HG02870 (cell line): Measurements from ENCODE around the gene GMPPA.

Experiments
- ATAC-seq: cut with Tn5 transposase; IDR thresholded peaks from one replicate; pipeline ENCODE4 v1.9.1; 2021; ENCODE audit warnings: mild to moderate bottlenecking, moderate library complexity; ENCODE audit not compliant: unreplicated experiment

Gene GMPPA

DNA sequence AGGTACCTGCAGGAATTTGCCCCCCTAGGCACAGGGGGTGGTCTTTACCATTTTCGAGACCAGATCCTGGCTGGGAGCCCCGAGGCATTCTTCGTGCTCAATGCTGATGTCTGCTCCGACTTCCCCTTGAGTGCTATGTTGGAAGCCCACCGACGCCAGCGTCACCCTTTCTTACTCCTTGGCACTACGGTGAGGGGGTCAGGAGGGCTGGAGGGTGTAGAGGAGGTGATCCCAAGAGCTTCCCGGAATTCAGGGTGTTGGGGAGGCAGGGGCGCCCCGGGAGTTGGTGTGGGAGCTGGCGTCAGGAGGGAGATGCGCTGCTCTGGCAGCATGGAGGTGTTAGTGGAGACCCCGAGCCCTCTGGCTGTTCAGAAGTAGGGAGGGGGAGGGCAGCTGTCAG is 3.2 kb downstream of the GMPPA start:
- no peak for ATAC-seq

DNA sequence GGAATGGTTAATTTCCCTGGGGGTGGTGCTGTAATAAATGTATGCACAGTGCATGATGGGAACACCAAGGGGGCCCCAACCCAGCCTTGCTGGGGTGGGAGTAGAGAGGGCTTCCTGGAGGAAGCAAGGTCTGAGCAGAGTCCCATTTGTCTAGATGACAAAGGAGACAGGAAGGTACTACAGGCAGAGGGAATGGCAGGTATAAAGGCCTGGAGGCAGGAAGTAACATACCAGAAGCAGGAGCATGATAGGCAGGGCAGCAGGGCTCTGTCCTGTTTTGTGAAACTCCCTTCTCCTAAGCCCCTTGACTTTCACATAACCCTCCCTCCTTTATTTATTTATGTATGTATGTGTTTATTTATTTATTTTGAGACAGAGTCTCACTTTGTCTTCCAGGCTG is 3.9 kb downstream of the GMPPA start:
- ATAC-seq, result no peak

DNA sequence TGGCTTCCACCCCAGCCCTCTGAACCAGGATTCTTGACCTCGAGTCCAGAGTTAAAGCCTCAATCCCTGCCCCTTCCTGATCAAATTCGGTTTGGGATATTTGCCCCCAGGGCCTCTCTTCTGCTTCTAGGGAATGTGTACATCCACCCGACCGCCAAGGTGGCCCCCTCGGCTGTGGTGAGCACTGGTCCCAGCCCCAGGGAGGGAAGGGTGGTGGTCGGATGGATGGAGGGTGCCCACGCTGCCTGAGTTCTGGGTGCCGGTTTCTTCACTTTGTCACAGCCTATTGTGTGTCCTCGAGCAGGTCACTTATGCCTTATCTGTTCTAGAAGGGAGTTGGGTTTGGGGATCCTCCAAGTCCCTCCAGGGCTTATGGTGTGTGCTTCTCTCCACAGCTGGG is 6.9 kb downstream of the GMPPA start:
- ATAC-seq, result no peak

DNA sequence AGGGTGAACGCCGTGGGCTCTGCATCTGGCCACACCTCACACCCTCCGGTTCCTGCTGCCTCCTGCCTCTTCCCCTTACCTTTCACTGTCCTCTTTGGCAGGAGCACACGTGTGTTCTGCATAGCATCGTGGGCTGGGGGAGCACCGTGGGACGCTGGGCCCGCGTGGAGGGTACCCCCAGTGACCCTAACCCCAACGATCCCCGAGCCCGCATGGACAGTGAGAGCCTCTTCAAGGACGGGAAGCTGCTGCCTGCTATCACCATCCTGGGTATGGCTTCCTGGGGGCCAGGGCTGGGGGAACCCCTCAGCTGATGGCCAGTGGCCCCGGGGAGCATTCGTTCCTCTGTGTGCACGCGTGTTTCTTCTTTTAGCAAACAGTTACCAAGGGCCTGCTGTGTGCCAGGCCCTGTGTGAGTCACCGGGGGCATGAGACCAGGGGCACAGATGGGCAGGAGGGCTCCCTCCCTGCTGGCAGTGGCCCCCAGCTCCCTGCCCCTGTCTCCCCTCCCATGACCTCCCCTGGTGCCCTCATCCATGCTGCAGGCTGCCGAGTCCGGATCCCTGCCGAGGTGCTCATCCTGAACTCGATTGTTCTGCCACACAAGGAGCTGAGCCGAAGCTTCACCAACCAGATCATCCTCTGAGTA is 7.6 kb downstream of the GMPPA start:
- no peak for ATAC-seq

DNA sequence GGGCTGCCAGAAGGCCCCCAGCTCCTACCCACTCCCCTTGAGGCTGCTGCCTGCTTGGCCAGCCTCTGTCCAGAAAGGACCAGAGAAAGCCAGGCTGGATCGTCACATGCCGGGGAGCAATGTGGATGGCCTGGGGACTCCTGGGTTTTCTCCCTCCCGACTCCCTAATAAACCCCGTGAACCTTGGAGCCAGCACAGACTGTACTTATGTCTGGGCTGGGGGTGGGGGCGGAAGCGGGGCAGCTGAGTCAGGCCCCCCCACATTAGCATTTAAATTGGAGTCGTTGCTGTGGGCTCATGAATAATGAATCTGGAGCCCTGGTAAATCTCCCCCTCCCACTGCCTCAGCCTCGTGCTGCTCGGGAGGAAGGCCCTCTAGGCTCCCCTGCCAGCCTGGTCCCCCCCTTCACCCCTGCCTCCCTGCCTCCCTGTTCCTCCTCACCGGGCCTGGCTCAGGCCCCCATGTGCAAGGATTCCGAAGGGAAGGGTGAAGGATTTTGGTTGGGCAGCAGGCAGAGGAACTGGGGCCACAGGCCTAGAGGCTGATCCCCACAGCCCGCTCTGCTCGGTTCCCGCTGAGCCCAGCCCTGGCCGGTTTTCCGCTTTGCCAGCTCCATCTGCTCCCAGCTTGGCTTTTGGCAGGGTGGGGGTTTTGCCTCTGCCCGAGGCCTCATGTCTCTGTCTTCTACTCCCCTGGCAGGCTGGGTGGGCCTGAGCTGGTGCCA is 8.3 kb downstream of the GMPPA start:
- ATAC-seq, result no peak

DNA sequence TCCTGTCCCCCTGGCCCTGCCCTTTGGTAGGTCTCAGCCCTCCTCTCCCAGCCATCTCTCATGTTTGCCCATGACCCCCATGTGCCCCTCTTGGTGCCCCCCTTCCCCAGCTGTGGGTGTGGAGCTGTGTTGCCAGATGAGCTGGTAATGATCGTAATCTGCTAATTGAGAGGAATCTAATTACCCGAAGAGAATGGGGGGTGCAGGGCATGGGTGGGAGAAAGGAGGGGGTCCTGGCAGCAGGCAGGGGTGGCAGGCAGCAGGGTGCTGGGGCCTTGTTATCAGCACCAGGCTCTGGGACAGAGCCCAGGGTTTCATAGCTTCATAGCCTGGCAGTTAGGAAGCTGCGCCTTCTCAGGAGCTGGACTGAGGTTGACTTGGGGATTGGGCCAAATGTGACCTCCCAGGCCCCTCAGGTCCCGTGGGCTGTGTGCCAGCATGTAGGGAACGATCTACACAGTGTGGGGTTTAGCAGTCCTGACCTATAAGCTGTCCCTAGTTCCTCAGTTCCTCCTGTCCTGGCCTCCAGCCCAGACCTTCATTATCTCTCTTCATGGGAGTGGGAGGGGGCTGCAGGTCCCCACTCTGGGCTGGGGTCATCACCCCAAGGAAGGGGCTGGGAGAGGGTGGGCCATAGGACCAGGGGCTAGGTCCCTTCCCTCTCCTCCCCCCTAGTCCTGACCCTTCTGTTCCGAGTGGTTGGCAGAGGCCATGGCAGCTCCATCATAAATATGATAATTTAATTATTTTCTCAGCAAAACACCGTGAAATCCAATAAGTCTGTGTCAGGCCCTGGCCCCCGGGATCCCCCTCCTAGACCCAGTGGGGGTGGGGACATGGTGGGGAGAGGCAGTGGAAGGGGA is 9.1 kb downstream of the GMPPA start:
- no peak for ATAC-seq

DNA sequence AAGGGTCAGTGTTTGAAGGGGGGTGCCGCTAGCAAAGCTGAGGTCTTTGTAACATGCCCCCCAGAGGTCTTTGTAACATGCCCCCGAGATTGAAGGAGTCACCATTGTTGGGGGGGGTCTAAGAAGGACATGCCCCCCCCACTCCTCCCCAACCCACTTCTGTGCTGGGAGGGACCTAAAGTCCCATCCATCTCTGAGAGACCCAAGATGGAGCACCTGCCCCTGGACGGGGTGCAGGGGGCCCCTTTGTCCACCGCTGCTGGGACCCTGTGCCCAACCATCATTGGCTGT is 9.7 kb downstream of the GMPPA start:
- no peak for ATAC-seq

DNA sequence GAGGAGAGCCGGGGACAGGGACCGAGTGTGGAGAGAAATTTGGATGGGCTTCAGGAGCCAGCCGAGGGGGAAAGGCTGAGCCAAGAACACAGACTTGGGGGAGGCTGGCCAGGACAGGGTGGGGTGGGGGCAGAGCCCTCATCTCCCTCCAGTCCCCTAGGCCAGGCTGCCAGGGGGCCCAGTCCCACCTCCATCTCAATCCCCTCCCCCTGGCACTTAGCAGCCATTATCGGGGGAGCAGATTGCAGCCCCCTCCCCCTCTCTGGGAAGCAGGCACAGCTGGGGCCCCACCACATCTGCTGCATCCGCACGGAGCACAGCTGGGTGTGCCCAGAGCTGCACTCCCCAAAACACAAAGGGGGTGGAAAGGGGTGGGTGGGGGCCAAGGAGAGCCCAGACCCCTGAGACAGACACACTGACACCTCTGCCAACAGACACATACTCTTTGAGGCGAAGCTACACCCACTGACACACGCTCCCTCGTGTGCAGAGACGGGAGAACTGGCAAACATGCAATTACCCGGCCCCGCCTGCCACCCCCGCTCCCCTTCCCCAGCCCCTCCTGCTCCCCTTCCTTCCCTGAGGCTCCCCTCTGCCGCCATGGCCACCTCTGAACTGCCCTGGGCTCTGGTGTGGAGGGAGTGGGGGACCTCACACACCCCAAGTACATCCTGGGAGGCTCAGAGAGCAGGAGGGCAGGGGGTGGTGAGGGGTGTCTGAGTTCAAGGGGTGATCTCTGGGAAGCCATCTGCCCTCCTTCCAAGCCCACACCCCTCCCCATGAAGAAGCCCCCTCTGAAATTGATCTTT is 10.5 kb downstream of the GMPPA start:
- ATAC-seq, result peak; percentile 14

DNA sequence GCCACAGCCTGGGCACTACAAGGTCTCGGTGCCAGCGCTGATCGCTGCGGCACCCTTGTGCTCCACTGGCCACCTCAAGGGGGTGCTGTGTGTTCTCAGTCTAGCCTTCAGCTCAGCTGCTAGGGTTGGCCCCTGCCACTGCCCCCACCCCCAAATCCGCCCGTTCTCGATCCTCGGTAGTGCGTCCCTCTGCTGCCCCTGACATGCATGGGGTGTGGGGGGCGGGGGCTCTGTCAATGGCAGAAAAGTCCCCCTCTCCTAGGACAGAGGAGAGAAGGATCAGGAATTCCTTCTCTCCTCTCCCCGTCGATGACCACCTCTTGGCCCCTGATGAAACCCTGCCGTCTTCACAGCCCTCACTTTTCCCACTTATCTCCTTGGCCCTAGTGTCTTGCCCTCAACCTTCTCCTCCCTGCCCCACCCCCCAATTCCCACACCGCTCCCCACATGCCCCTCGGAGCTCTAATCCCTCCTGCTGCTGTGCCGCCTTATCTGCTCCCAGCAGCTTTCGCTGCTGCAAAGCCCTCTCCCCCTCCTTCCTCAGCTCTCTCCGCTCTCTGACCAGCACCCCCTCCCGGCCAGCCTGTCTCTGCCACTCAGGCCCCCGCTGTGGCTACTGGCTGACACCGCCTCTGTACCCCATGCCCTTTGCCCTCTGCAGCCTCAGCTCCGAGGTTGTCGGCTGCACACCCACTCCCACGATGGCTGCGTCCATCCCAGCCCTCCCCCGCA is 11.3 kb downstream of the GMPPA start:
- ATAC-seq, result peak; percentile 74

DNA sequence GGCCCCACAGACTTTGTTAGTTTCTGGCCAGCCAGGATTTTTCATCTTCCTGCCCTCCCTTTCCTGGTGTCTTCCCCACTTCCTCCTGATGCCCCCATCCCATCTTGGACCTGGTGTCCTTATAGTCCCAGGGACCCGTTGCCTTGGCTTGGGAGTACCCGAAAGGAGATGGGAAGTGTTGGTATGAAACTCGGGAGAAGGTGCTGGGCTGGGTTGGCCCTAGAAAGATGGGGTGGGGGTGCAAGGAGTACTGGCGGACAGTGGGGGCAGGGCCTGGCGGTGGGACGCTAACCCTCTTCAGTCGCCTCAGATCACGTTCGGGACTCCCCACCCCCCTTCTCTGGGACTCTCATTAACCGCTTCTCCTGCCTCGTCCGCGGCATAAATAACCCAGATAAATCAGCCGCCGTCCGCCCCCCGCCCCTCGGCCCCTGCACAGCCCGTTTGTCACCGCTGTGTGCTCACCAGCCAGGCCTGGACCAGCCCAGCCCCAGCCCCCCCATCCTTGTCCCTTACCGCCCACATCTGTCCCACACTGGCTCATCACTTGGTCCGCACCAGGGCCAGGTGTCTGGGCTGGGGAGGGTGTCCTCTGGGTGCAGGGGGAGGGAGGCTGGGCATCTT is 11.9 kb downstream of the GMPPA start:
- ATAC-seq, result no peak

DNA sequence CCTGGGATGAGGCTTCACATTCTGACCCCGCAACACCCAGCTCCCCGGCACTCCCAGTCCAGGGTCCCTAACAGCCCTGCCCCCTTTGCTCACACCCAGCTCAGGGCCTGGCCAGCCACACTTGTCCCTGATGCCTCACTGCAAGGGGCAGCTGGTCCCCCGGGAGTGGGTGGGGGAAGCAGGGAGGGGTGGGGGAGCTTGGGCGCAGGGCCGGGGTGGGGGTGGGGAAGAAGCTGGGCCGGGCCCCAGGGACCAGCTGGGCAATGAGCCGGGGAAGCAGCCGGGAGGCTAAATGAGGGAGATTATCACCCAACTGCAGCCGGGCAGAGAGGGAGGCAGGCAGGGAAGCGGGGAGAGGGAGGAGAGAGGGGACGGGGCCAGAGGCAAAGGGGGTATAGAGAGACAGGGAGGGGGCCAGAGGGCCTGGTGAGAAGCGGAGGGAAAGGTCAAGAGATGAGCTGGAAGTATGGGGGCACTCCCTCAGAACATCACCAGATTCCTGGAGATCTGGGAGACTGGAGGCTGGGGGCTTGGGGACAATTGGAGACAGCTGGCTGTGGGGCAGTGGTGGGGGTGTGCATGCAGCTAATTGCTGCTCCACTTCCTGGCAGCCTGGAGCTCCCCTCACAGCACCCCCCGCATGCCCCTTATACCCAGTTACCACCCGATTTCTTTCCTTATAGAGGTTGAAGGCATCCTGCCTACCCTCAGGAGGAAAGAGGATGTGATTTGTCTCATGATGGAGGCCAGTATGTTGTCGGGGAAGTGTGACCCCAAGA is 13.0 kb downstream of the GMPPA start:
- ATAC-seq, result no peak

DNA sequence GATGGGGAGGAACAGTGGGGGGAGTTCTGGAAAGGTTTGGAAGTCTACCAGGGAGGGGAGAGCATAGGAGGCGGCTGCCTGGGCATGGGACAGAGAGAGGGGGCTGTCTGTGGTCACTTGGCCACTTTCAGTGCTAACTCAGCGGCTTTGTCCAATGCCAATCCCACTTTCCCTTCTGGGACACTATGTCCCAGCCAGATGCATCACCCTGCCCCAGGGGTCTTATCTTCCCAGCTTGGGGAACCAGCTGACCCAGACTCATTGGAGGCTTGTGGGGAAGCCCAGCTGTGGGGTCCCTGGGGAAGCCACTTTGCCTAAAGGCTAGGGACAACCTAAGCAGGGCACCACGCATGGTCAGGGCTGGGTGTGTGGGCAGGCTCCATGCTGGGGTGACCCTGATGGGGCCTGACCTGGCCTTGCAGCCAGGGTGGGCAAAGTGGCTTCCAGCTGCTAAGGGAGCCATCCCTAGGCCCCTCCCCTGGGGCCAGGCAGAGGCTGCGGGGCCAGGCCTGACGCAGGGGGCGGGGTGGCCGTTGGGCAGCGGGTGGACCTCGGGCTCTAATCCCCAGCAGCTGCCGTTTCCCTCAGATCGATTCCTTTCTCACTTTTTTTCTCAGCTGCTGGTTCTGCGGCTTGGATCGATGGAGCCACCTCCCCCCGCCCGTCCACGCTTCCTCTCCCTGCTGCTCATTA is 14.0 kb downstream of the GMPPA start:
- no peak for ATAC-seq

DNA sequence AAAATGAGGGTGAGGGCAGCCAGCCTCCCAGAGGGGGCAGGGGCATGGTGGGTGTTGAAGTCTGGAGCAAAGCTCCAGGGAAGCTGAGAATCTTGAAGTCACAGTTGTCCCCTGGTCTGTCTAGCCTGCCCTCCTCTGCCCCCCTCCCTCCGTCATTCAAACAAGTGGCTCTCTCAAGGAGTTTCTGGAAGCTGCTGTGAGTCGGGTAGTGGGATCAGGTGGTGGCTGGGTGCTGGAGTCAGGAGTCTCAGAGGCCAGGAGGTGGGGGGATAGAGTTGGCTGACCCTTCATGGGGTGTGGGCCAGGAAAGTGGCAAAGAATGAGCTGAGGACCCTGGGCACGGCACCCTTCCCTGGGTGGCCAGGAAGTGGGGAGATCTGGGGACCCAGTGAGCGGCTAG is 15.1 kb downstream of the GMPPA start:
- ATAC-seq, result no peak

DNA sequence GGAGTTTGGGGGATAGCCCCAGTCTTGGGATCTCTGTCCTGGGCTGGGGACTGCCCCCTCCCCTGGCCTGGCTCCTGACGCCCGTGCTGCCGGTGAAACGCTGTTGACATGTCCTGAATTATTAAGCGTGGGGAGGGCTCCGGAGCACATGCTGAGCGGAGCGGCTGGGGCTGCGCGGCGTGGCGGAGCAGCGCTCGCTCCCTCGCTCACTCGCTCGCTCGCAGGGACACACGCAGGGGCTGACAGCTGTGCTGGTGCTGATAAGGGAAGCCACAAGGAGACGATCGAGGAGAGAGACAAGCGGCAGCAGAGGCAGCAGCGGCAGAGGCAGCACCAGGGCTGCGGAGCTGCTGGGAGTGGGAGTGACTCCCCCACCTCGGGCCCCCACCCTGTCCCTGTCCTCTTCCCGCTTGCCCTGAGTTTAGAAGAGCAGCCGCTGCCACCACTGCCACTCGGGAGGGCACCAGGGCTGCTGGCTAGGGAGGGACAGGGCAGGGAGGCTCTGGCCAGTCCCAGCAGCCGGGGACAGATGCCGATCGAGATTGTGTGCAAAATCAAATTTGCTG is 15.6 kb downstream of the GMPPA start, which contains the start of gene ASIC4:
TSS of gene ASIC4 (plus strand) at position 287 of the 566 bp plus-strand sequence. CDS start at position 530, 243 bp downstream.
- no peak for ATAC-seq

DNA sequence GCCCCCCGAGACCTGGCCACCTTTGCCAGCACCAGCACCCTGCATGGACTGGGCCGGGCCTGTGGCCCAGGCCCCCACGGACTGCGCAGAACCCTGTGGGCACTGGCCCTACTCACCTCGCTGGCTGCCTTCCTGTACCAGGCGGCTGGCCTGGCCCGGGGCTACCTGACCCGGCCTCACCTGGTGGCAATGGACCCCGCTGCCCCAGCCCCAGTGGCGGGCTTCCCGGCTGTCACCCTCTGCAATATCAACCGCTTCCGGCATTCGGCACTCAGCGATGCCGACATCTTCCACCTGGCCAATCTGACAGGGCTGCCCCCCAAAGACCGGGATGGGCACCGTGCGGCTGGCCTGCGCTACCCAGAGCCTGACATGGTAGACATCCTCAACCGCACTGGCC is 16.1 kb downstream of the GMPPA start:
- no peak for ATAC-seq

DNA sequence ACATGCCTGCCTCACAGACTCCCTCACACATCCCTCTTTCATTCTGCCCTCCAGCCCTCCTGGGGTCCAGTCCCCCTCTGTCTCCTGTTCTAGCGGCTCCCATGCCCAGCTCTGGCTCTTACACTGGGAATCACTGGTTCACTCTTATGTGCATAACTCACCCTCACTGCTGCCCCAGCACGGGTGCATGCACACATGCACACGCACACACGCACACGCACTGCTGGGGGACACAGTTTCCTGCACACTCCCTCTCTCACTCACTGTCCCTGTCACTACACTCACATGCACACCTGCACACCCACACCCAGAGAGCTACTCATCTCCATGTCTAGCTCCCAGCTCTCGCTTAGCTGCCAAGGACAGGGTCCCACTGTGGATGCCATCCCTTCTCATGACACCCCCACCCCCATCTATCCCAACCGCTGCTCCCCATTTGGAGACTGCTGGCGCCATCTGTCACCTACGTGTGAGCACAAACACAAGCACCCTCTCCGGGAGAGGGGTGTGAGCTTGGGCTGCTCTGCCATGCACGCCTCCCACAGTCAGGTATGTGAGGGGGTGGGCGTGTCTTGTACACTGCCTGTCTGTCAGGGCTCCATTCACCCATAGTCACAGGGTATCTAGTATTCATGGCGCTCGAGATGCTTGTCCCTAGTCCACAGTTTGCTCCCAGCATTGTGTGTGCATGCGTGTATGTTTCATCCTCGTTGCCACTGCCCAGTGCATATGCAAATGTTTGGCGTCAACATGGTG is 17.4 kb downstream of the GMPPA start:
- no peak for ATAC-seq

DNA sequence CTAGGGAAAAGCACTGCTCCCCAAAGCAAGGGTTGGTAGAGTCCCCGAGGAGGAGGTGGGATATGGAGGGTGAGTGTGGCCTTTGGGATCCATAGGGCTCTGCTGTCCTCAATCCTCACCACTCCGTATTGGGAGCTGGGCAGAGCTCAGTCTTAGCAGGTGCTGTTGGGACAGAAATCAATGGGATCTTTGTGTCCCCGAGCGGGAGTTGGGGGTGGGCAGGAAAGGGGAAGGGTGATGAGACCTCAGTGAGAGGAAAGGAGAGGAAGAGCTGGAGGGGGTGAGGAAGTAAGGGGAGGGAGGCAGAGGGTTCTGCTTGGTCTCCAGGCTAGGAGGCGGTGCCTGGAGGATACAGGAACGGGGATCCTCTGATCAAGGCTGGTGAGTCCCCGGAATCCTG is 18.2 kb downstream of the GMPPA start:
- ATAC-seq, result no peak
